BLaER1 treated with 17β-estradiol and CSF1 and Interleukin-3, amounts not matched to agents 10 nM and 100 nM (cell line): Measurements from ENCODE around the gene PLEKHM3.

Experiments used
- H3K27ac ChIP-seq, 11 experiments: shearing (Covaris generic); formaldehyde crosslinking; 2 replicates each; pipeline ENCODE4 v1.8.1; 2022
- H3K27me3 ChIP-seq, 11 experiments: shearing (Covaris generic); formaldehyde crosslinking; 2 replicates each; pipeline ENCODE4 v1.8.1; 2022
- H3K36me3 ChIP-seq, 11 experiments: shearing (Covaris generic); formaldehyde crosslinking; 2 replicates each; pipeline ENCODE4 v1.8.1; 2022
- H3K4me1 ChIP-seq, 10 experiments: shearing (Covaris generic); formaldehyde crosslinking; 2 replicates each; pipeline ENCODE4 v1.8.1; 2022
- H3K4me2 ChIP-seq, 11 experiments: shearing (Covaris generic); formaldehyde crosslinking; 2 replicates each; pipeline ENCODE4 v1.8.1; 2022
- H3K4me3 ChIP-seq, 10 experiments: shearing (Covaris generic); formaldehyde crosslinking; 2 replicates each; pipeline ENCODE4 v1.8.1; 2022
- H3K9ac ChIP-seq, 11 experiments: shearing (Covaris generic); formaldehyde crosslinking; 2 replicates each; pipeline ENCODE4 v1.8.1; 2022
- H3K9me3 ChIP-seq, 11 experiments: shearing (Covaris generic); formaldehyde crosslinking; replicated peaks in 1 of 11; 2 replicates each; pipeline ENCODE4 v1.8.1; 2022
- H4K20me1 ChIP-seq, 11 experiments: shearing (Covaris generic); formaldehyde crosslinking; 2 replicates each; pipeline ENCODE4 v1.8.1; 2022
- Cebpa-rat ChIP-seq, 11 experiments: shearing (Covaris generic); IDR thresholded peaks; 2 replicates each; pipeline ENCODE4 v1.8.1; 2022

Gene PLEKHM3

DNA sequence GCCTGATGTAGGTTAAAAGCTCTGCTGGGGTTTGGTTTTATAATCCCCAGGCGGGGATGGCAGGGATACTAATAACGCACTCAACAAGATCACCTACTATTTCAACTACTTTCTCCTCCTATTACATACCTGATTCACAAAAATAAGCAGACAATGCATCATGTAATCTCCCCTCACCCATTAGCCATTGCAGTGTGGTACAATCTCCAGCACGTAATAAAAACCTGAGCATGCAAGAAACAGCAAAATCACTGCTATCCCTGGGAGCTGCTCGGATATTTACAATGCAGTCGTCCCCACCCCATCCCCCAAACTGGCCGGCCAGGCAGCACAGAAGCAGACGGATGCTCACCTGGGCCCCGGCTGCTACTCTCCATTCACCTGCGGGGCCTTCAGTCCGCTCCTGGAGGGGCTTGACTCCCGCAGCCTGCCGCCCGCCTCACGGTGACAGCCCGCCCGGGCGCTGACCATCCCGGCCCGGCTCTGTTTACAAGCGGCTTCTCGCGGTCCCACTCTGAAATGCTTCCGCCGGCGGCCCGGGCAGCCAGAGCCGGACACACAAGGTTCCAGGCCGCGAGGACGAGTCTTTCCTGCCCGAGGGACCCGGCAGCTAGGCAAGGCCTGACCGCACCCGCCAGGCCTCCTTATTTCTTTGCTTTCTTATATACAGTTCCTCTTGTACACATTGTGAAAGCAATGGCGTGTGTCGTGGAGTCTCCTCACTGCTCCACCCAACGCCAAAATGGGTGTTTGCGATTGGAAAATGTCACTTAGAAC, at the start of gene PLEKHM3:
Gene PLEKHM3 (minus strand): TSS at position 491 of the 777 bp plus-strand sequence. CDS start 23,888 bp downstream, outside the sequence.
- H3K9ac ChIP-seq: peak within 1 kb of the TSS; percentile 83 to 92 (median 88)
- H3K36me3 ChIP-seq: no peaks in the 10 kb centered on the region
- peaks cover 6 to 24% (median 19%) of the 10 kb centered on the region in 10 experiments for H3K4me1 ChIP-seq
- peak within 1 kb of the TSS; percentile 72 to 92 (median 83) for H3K4me2 ChIP-seq
- H4K20me1 ChIP-seq: no peaks in the 10 kb centered on the region
- no peak for TF ChIP-seq Cebpa-rat (IDR thresholded peaks at IDR 0.05)
- H3K27me3 ChIP-seq: no peaks in the 10 kb centered on the region
- peak within 1 kb of the TSS; percentile 77 to 91 (median 84) for H3K27ac ChIP-seq
- no peaks in the 10 kb centered on the region for H3K9me3 ChIP-seq
- peak within 1 kb of the TSS; percentile 74 to 86 (median 77) for H3K4me3 ChIP-seq

DNA sequence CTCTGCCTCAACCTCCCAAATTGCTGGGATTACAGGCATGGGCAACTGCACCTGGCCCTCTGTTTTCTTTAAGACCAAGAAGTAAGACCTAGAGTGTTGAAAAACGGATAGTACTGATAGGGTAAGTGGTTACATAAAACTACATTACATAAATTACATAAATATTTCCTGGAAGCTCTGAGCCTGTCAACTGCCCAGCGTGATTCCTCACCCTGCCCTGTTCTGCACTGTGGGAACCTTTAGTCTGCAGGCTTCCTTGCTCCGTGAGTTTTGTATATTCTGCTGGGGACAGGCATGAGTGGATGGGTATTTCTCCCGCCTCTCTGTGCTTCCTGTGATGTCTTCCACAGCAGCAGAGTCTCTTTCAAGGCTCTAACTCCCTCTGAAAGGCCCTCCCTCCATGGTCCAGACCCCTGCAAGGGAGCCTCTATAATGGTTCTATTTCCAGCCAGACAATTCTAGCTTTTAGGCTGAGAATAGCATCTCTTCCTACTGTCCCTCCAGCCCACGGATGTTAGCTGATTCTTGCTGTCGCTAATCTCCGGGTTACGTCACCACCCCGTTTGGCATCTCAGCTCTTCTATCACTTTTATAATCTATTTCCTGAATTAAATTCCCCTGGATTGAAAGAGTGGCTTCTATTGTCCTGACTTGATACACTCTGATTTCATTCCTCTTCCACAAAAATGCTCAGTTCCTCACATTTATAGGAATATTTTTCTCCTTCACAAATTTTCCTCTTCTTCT, 49.5 kb upstream of the PLEKHM3 start:
- Histone ChIP-seq H3K4me3 (no peak overlapping the region), H3K4me2 (peak overlapping the region in 5 of 11 experiments; percentile 2 to 17 (median 8); a peak in 2 of 22 replicates), H3K27ac (no peak overlapping the region), H3K9ac (no peak overlapping the region), H3K9me3 (peaks cover 0 to 12% (median 0%) of the 10 kb centered on the region in 11 experiments; a peak in 3 of 22 replicates), H4K20me1 (no peaks in the 10 kb centered on the region), H3K36me3 (no peaks in the 10 kb centered on the region), H3K27me3 (no peaks in the 10 kb centered on the region), H3K4me1 (peaks cover 0 to 15% (median 12%) of the 10 kb centered on the region in 10 experiments; a peak in 15 of 20 replicates)
- no peak for TF ChIP-seq Cebpa-rat (IDR thresholded peaks at IDR 0.05)

DNA sequence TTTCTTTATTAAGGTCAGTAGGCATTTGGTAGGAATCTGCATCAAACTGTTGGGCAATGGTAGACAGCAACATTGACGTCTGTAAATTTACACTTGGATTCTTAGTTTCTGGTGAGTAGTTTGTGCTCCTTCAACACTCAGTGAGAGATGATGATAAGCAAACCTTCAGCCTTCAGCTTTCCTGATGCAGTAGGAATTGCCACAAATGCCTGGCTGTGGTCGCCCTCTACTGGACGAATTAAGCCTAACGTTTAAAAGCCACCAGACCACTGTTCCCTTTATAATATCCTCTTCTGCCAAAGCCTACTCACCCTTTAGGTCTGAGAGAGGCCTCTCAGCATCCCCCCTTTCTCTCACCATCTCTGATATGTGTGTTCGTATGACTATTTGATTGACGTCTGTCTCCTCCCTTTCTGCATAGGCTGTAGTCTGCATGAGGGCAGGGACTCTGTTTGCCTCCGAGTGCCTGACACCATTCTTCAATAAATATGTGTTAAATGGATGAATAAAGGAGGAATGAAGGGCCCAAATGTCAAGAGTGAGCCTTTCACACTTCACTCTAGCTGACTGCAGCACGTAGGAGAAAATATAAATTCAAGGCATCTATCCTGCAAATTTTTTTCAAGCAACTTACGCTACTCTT, 47.0 kb upstream of the PLEKHM3 start:
- no peak for TF ChIP-seq Cebpa-rat (IDR thresholded peaks at IDR 0.05)
- H3K9ac ChIP-seq: no peak overlapping the region
- no peak overlapping the region for H3K4me2 ChIP-seq
- no peaks in the 10 kb centered on the region for H4K20me1 ChIP-seq
- no peaks in the 10 kb centered on the region for H3K9me3 ChIP-seq
- no peak overlapping the region for H3K4me3 ChIP-seq
- no peaks in the 10 kb centered on the region for H3K27me3 ChIP-seq
- H3K36me3 ChIP-seq: no peaks in the 10 kb centered on the region
- no peak overlapping the region for H3K27ac ChIP-seq
- H3K4me1 ChIP-seq: peaks cover 0 to 9% (median 6%) of the 10 kb centered on the region in 10 experiments; a peak in 15 of 20 replicates

GRCh38 chr2:208069186-208069585, 43.9 kb upstream of the PLEKHM3 start:
- H3K27ac ChIP-seq: no peak overlapping the region
- no peaks in the 10 kb centered on the region for H3K27me3 ChIP-seq
- H3K36me3 ChIP-seq: no peaks in the 10 kb centered on the region
- no peaks in the 10 kb centered on the region for H3K9me3 ChIP-seq
- no peak overlapping the region for H3K4me2 ChIP-seq
- no peak overlapping the region for H3K9ac ChIP-seq
- H3K4me3 ChIP-seq: no peak overlapping the region
- H3K4me1 ChIP-seq: peaks cover 0 to 7% (median 2%) of the 10 kb centered on the region in 10 experiments; a peak in 9 of 20 replicates
- no peak for TF ChIP-seq Cebpa-rat (IDR thresholded peaks at IDR 0.05)
- no peaks in the 10 kb centered on the region for H4K20me1 ChIP-seq

DNA sequence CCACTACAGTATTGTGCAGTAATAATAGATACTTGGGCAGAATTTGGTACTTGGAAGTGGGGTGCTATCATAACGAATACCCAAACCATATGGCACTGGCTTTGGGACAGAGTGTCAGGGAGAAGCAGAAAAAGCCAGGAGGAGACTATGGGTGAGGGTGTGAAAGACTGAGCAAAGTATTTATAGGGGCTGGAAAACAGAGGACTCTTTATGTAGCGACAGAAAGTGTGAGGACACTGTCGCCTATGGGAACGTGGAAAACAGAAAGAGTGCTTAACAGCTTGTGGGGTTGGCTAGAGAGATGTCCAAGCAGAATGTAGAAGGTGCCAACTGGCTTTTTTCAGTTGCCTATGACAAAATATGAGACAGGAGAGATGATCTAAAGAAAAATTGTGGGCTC, 40.7 kb upstream of the PLEKHM3 start:
- no peak overlapping the region for H3K9ac ChIP-seq
- no peak overlapping the region for H3K4me2 ChIP-seq
- H3K9me3 ChIP-seq: no peaks in the 10 kb centered on the region
- H3K4me3 ChIP-seq: no peak overlapping the region
- no peak for TF ChIP-seq Cebpa-rat (IDR thresholded peaks at IDR 0.05)
- H4K20me1 ChIP-seq: no peaks in the 10 kb centered on the region
- no peaks in the 10 kb centered on the region for H3K36me3 ChIP-seq
- H3K27ac ChIP-seq: no peak overlapping the region
- H3K4me1 ChIP-seq: peaks cover 0 to 10% (median 2%) of the 10 kb centered on the region in 10 experiments; a peak in 9 of 20 replicates
- H3K27me3 ChIP-seq: no peaks in the 10 kb centered on the region

DNA sequence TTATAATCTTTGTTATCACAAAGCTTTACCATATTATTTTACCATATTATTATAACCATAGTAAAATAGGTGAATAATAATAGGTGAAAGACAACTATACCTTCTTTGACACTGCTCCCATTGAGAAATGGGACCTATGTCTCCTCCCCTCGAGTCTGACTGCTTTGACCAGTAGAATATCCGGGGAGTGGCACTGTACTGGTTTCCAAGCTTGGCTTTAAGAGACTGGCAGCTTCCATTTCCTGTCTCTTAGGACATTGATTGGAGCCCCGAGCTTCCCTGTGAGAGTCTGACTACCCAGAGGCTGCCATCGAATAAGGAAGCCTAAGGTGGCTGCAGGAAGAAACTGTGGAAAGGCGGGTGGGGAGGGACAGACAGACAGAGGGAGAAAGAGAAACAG, 40.1 kb upstream of the PLEKHM3 start:
- H3K4me1 ChIP-seq: peaks cover 0 to 10% (median 2%) of the 10 kb centered on the region in 10 experiments; a peak in 9 of 20 replicates

DNA sequence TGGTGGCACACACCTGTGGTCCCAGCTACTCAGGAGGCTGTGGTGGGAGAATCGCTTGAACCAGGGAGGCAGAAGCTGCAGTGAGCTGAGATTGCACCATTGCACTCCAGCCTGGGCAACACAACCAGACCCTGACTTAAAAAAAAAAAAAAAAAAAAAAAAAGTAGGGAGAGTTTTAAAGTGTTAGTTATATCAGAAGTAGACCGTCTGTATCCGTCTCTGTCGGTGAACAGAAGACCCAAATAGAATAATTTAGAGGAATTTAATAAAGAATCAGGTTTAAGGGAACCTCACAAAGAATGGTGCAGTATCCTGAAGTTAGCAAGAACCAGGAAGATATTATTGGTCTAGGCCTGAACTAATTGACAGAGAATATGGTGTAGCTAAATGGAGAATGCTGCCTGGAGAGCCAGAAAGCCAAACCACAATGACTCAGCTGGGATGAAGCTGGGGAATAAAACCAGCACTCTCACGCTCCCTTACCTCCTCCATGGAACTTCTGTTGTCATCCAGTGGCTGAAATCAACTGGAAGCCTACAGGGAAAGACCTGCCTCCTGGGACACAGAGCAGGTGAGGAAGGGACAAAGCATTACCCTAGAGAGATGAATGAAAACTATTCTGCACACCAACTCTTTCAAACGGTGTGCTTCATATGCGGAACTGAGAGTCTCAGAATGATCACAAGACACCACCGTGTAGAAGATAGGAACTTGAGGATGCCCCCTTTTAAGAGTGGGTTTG, 39.1 kb upstream of the PLEKHM3 start:
- H3K4me1 ChIP-seq: peaks cover 0 to 10% (median 2%) of the 10 kb centered on the region in 10 experiments; a peak in 9 of 20 replicates
- no peaks in the 10 kb centered on the region for H4K20me1 ChIP-seq
- H3K27me3 ChIP-seq: no peaks in the 10 kb centered on the region
- no peak overlapping the region for H3K4me3 ChIP-seq
- no peaks in the 10 kb centered on the region for H3K9me3 ChIP-seq
- no peak overlapping the region; a peak in 1 of 22 replicates for H3K27ac ChIP-seq
- H3K36me3 ChIP-seq: no peaks in the 10 kb centered on the region
- peak overlapping the region in 5 of 11 experiments; percentile 36 to 61 (median 46); a peak in 10 of 22 replicates for H3K4me2 ChIP-seq
- TF ChIP-seq Cebpa-rat (IDR thresholded peaks at IDR 0.05): no peak
- no peak overlapping the region for H3K9ac ChIP-seq

More for the DNA sequence above, 40.1 kb upstream of the PLEKHM3 start:
- no peak overlapping the region for H3K27ac ChIP-seq
- no peaks in the 10 kb centered on the region for H3K27me3 ChIP-seq
- H3K9ac ChIP-seq: no peak overlapping the region
- no peaks in the 10 kb centered on the region for H3K36me3 ChIP-seq
- no peak for TF ChIP-seq Cebpa-rat (IDR thresholded peaks at IDR 0.05)
- H3K9me3 ChIP-seq: no peaks in the 10 kb centered on the region
- no peak overlapping the region for H3K4me2 ChIP-seq
- no peak overlapping the region for H3K4me3 ChIP-seq
- no peaks in the 10 kb centered on the region for H4K20me1 ChIP-seq

DNA sequence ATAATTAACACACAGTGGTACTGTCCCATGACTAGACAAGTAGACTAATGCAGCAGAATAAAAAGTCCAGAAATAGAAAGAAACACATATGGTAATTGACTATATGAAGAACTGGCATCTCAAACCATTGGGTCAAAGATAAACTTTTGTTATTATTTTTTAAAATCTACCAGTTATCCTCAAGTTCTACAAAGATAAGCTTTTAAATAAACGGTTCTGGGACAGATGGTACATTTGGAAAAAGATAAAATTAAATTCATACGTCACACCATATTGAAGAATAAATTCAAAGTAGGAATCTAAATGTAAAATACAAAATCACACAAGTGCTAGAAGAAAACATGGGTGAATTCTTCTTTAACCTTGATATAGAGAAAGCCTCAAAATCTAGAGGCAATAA, 37.6 kb upstream of the PLEKHM3 start:
- Histone ChIP-seq H3K36me3 (no peaks in the 10 kb centered on the region), H3K27ac (no peak overlapping the region), H3K4me2 (no peak overlapping the region), H3K9me3 (no peaks in the 10 kb centered on the region), H3K9ac (no peak overlapping the region), H3K27me3 (no peaks in the 10 kb centered on the region), H3K4me1 (peaks cover 0 to 10% (median 2%) of the 10 kb centered on the region in 10 experiments; a peak in 9 of 20 replicates), H4K20me1 (no peaks in the 10 kb centered on the region), H3K4me3 (no peak overlapping the region)
- TF ChIP-seq Cebpa-rat (IDR thresholded peaks at IDR 0.05): no peak
